Activated CD4-positive, alpha-beta T cell treated with anti-CD3 and anti-CD28 coated beads for 4 hours (primary cell): ENCODE data around the gene KAT6B.
"Not testable (repeated sequence)": the region's sequence is repeated elsewhere in the genome, so short reads cannot be mapped to it uniquely, and the experiment has no call there.

ENCODE experiments used
- DNase-seq, 2 donors: peaks; one replicate each; pipeline ENCODE4 v3.0.0-alpha.2; 2020

The KAT6B gene

GRCh38 chr10:74893329-74893728 is 66.9 kb downstream of the KAT6B start:
- not testable (repeated sequence) for DNase-seq

- DNase-seq, result no peak
Observed at GRCh38 chr10:74896788-74897527, 70.6 kb downstream of the KAT6B start.

- DNase-seq, result no peak
Observed at GRCh38 chr10:74898201-74898976, 72.0 kb downstream of the KAT6B start.

GRCh38 chr10:74900297-74900696 is 73.9 kb downstream of the KAT6B start:
- DNase-seq, result no peak

- no peak for DNase-seq
Observed at GRCh38 chr10:74901301-74901700, 74.9 kb downstream of the KAT6B start.

GRCh38 chr10:74901867-74902450 is 75.6 kb downstream of the KAT6B start:
- DNase-seq, result no peak

GRCh38 chr10:74903491-74903890 is 77.1 kb downstream of the KAT6B start:
- DNase-seq, result no peak

GRCh38 chr10:74906611-74907198 is 80.3 kb downstream of the KAT6B start:
- DNase-seq, result no peak

GRCh38 chr10:74909670-74910069 is 83.3 kb downstream of the KAT6B start:
- DNase-seq, result no peak

- DNase-seq, result no peak
Observed at GRCh38 chr10:74910241-74910975, 84.0 kb downstream of the KAT6B start.

GRCh38 chr10:74910976-74911350 is 84.6 kb downstream of the KAT6B start:
- no peak for DNase-seq

GRCh38 chr10:74912182-74912581 is 85.8 kb downstream of the KAT6B start:
- DNase-seq, result no peak

GRCh38 chr10:74912682-74913081 is 86.3 kb downstream of the KAT6B start:
- DNase-seq, result no peak

GRCh38 chr10:74913377-74913979 is 87.1 kb downstream of the KAT6B start:
- DNase-seq, result no peak

- no peak for DNase-seq
Observed at GRCh38 chr10:74916283-74916682, 89.9 kb downstream of the KAT6B start.

- no peak for DNase-seq
Observed at GRCh38 chr10:74917481-74918077, 91.2 kb downstream of the KAT6B start.

GRCh38 chr10:74919671-74920070 is 93.3 kb downstream of the KAT6B start:
- no peak for DNase-seq

GRCh38 chr10:74921070-74921469 is 94.7 kb downstream of the KAT6B start:
- DNase-seq, result not testable (repeated sequence)

GRCh38 chr10:74921744-74922143 is 95.3 kb downstream of the KAT6B start:
- no peak for DNase-seq

GRCh38 chr10:74922921-74923320 is 96.5 kb downstream of the KAT6B start:
- DNase-seq, result no peak

- DNase-seq, result no peak
Observed at GRCh38 chr10:74923556-74923955, 97.2 kb downstream of the KAT6B start.
